GM23248 (cell line): ENCODE results near the gene ATP6V0E2. TPM values are rescaled to one million over a fixed set of nuclear protein-coding genes. Genes with fewer than 3 reads are reported as not detected.

Experiments used
- DNase-seq: peaks from one replicate; pipeline ENCODE4 v3.0.0-alpha.2; 2015
- H2AFZ ChIP-seq: fragments of 200-600 bp; sonication (generic); 2 replicates; pipeline ENCODE4 v1.6.1; 2016; ENCODE audit warnings: antibody characterized with exemption
- H3F3A ChIP-seq: fragments of 200-600 bp; sonication (generic); 2 replicates; pipeline ENCODE4 v1.6.1; 2016; ENCODE audit warnings: mild to moderate bottlenecking, antibody characterized with exemption, mixed run types; ENCODE audit not compliant: insufficient read depth
- H3K27ac ChIP-seq: fragments of 200-600 bp; sonication (generic); 2 replicates; pipeline ENCODE4 v1.5.1; 2016; ENCODE audit warnings: mild to moderate bottlenecking
- H3K27me3 ChIP-seq: fragments of 200-600 bp; sonication (generic); replicated peaks from 2 replicates; pipeline ENCODE4 v1.6.1; 2016; ENCODE audit warnings: mild to moderate bottlenecking; ENCODE audit not compliant: insufficient read depth
- H3K36me3 ChIP-seq: fragments of 200-600 bp; sonication (generic); 2 replicates; pipeline ENCODE4 v1.6.1; 2016; ENCODE audit warnings: low read depth, mild to moderate bottlenecking
- H3K4me1 ChIP-seq: fragments of 200-600 bp; sonication (generic); 2 replicates; pipeline ENCODE4 v1.6.1; 2016; ENCODE audit warnings: mild to moderate bottlenecking; ENCODE audit not compliant: insufficient read depth
- H3K4me2 ChIP-seq: fragments of 200-600 bp; sonication (generic); one replicate; pipeline ENCODE4 v1.6.1; 2016; ENCODE audit warnings: mild to moderate bottlenecking; ENCODE audit not compliant: unreplicated experiment
- H3K4me3 ChIP-seq: fragments of 200-600 bp; sonication (generic); 2 replicates; pipeline ENCODE4 v1.5.1; 2016; ENCODE audit warnings: mild to moderate bottlenecking
- H3K79me2 ChIP-seq: fragments of 200-600 bp; sonication (generic); 2 replicates; pipeline ENCODE4 v1.6.1; 2016; ENCODE audit warnings: mild to moderate bottlenecking; ENCODE audit not compliant: insufficient read depth
- H3K9ac ChIP-seq: fragments of 200-600 bp; sonication (generic); 2 replicates; pipeline ENCODE4 v1.6.1; 2016; ENCODE audit warnings: mild to moderate bottlenecking
- H3K9me2 ChIP-seq: fragments of 200-600 bp; sonication (generic); 2 replicates; pipeline ENCODE4 v1.6.1; 2016; ENCODE audit warnings: mixed run types, mild to moderate bottlenecking, moderate library complexity; ENCODE audit not compliant: insufficient read depth
- H3K9me3 ChIP-seq: fragments of 200-600 bp; sonication (generic); one replicate; pipeline ENCODE4 v1.6.1; 2017; ENCODE audit warnings: low read depth
- H4K20me1 ChIP-seq: fragments of 200-600 bp; sonication (generic); 2 replicates; pipeline ENCODE4 v1.6.0; 2016; ENCODE audit not compliant: insufficient read depth
- EZH2 ChIP-seq: fragments of 200-600 bp; sonication (generic); IDR thresholded peaks from 2 replicates; pipeline ENCODE4 v1.6.1; 2018; ENCODE audit warnings: antibody characterized with exemption, mild to moderate bottlenecking; ENCODE audit not compliant: insufficient read depth, poor library complexity, severe bottlenecking
- EZH2phosphoT487 ChIP-seq: fragments of 200-600 bp; sonication (generic); IDR thresholded peaks from 2 replicates; pipeline ENCODE4 v1.6.1; 2018; ENCODE audit warnings: antibody characterized with exemption, moderate library complexity, mild to moderate bottlenecking, low read depth; ENCODE audit not compliant: insufficient read depth
- WGBS, 2 experiments: methylation state at CpG; one replicate each; pipeline ENCODE4 v1.1.6; 2015 to 2017; ENCODE audit warnings: low lambda C conversion rate in 2 of 2, low coverage in 1 of 2; ENCODE audit errors: missing lambda C conversion rate in 2 of 2; 5-methylcytosine and 5-hydroxymethylcytosine counted together
- in situ Hi-C: fragments of 300-500 bp; cut with MboI; formaldehyde crosslinking; loops from 2 replicates; pipeline ENCODE4 v1.15.0; 2020
- polyA plus RNA-seq: library from polyadenylated mRNA; unstranded; fragments of >200 nt; fragmentation: Nextera tagmentation; extraction: Ambion mirVana; gene quantifications from 2 replicates; pipeline ENCODE4 v1.2.1, GENCODE V29; 2016
- total RNA-seq: library from RNA; depleted of rRNA; stranded (reverse); fragments of >200 nt; shearing (Covaris generic); gene quantifications from 2 replicates; pipeline ENCODE4 v1.2.3, GENCODE V29; 2014

ATP6V0E2 gene
- total and polyA plus RNA-seq, 2 experiments from 2014 or later, result 6.9 to 7.7 TPM

GRCh38 chr7:149834601-149835000, 39.2 kb upstream of the ATP6V0E2 start:
- 40 to 46% methylated on average over 8 of the region's 8 CpGs for WGBS, 2 experiments
- in situ Hi-C loops, result no loop called here

GRCh38 chr7:149836434-149836833, 37.3 kb upstream of the ATP6V0E2 start:
- Histone ChIP-seq H3K4me2 (no peak overlapping the region), H3K9me3 (no peaks in the 10 kb centered on the region), H3K9ac (no peak overlapping the region), H3K4me3 (no peak overlapping the region), H3K79me2 (peaks cover 15% of the 10 kb centered on the region), H3K4me1 (no peaks in the 10 kb centered on the region), H3K36me3 (no peaks in the 10 kb centered on the region), H3K27ac (no peak overlapping the region), H4K20me1 (no peaks in the 10 kb centered on the region), H3K9me2 (no peaks in the 10 kb centered on the region), H3F3A (no peaks in the 10 kb centered on the region), H3K27me3 (no peaks in the 10 kb centered on the region), H2AFZ (no peak overlapping the region)
- no peak for DNase-seq
- TF ChIP-seq EZH2 (no peak), EZH2phosphoT487 (no peak)
- in situ Hi-C loops, result no loop called here
- WGBS, 2 experiments, result 0% methylated on average over 1 of the region's 1 CpG

More at GRCh38 chr7:149834601-149835000, 39.2 kb upstream of the ATP6V0E2 start:
- no peak overlapping the region for H3K9ac ChIP-seq
- H3K9me3 ChIP-seq, result no peaks in the 10 kb centered on the region
- H2AFZ ChIP-seq, result no peak overlapping the region
- no peaks in the 10 kb centered on the region for H3K9me2 ChIP-seq
- no peaks in the 10 kb centered on the region for H3K27me3 ChIP-seq
- no peak overlapping the region for H3K4me2 ChIP-seq
- no peak overlapping the region for H3K4me3 ChIP-seq
- no peaks in the 10 kb centered on the region for H3K36me3 ChIP-seq
- no peak overlapping the region for H3K27ac ChIP-seq
- TF ChIP-seq EZH2, result no peak
- TF ChIP-seq EZH2phosphoT487, result no peak
- H4K20me1 ChIP-seq, result no peaks in the 10 kb centered on the region
- H3F3A ChIP-seq, result no peaks in the 10 kb centered on the region
- H3K79me2 ChIP-seq, result peaks cover 9% of the 10 kb centered on the region
- H3K4me1 ChIP-seq, result no peaks in the 10 kb centered on the region
- DNase-seq, result no peak

- peak overlapping the region; percentile 95; the same call in 1 of the 2 replicates for H3K4me3 ChIP-seq
- H2AFZ ChIP-seq, result peak overlapping the region; percentile 87
- H3F3A ChIP-seq, result no peaks in the 10 kb centered on the region
- WGBS, 2 experiments, result 32 to 36% methylated on average over 17 of the region's 17 CpGs
- no peaks in the 10 kb centered on the region for H4K20me1 ChIP-seq
- peak overlapping the region; percentile 7 for H3K4me2 ChIP-seq
- H3K27me3 ChIP-seq, result no peaks in the 10 kb centered on the region
- no peaks in the 10 kb centered on the region for H3K36me3 ChIP-seq
- H3K79me2 ChIP-seq, result peaks cover 17% of the 10 kb centered on the region
- H3K9ac ChIP-seq, result no peak overlapping the region
- no peak for TF ChIP-seq EZH2phosphoT487
- TF ChIP-seq EZH2, result no peak
- H3K9me2 ChIP-seq, result no peaks in the 10 kb centered on the region
- H3K4me1 ChIP-seq, result no peaks in the 10 kb centered on the region
- in situ Hi-C loops, result no loop called here
- H3K27ac ChIP-seq, result no peak overlapping the region
- no peak for DNase-seq
- H3K9me3 ChIP-seq, result no peaks in the 10 kb centered on the region
These were observed 36.1 kb upstream of the ATP6V0E2 start for GRCh38 chr7:149837564-149838223.

- Histone ChIP-seq H3K9ac (peak within 1 kb of the TSS; percentile 83), H3K4me1 (no peaks in the 10 kb centered on the region), H3K36me3 (no peaks in the 10 kb centered on the region), H3K9me3 (no peaks in the 10 kb centered on the region), H2AFZ (peak within 1 kb of the TSS; percentile 87), H4K20me1 (no peaks in the 10 kb centered on the region), H3F3A (no peaks in the 10 kb centered on the region), H3K79me2 (peaks cover 17% of the 10 kb centered on the region), H3K4me3 (peak within 1 kb of the TSS; percentile 95), H3K9me2 (no peaks in the 10 kb centered on the region), H3K27me3 (no peaks in the 10 kb centered on the region), H3K27ac (peak within 1 kb of the TSS; percentile 38), H3K4me2 (peak within 1 kb of the TSS; percentile 87)
- DNase-seq, result peak; percentile 99
- 1 to 2% methylated on average over 41 to 63 of the region's 86 CpGs for WGBS, 2 experiments
- TF ChIP-seq EZH2, result no peak
- TF ChIP-seq EZH2phosphoT487, result no peak
- in situ Hi-C loops, result no loop called here
These were observed 35.4 kb upstream of the ATP6V0E2 start, which contains the start of gene ZNF862 for GRCh38 chr7:149838224-149838991. TSS of gene ZNF862 (plus strand) at chr7:149838375. CDS start at chr7:149838612, 237 bp downstream.
